Measurements from ENCODE around the gene PLEKHA5. TPM values are rescaled to one million over a fixed set of nuclear protein-coding genes. Genes with fewer than 3 reads are reported as not detected.

Gene PLEKHA5
- total and polyA plus RNA-seq, 4 donors, result 4.9 to 88.5 (median 20.9) TPM

- Histone ChIP-seq H3K9me3 (ENCODE audit: control insufficient read depth in 4 of 4, insufficient read depth in 3 of 4, low read length in 3 of 4) (peaks cover 0 to 2% (median 0%) of the 10 kb centered on the region in 4 donors), H3K27me3 (ENCODE audit: control insufficient read depth in 3 of 3, insufficient read depth in 3 of 3, low read length in 2 of 3) (no peaks in the 10 kb centered on the region), H3K27ac (ENCODE audit: low read depth in 1 of 2, low read length in 1 of 2) (peak overlapping the region in 1 of 2 donors; percentile 45), H3K36me3 (ENCODE audit: control insufficient read depth in 4 of 4, insufficient read depth in 4 of 4, low read length in 4 of 4) (no peaks in the 10 kb centered on the region), H3K4me1 (ENCODE audit: control insufficient read depth in 5 of 5, insufficient read depth in 5 of 5, low read length in 5 of 5) (peaks cover 0 to 18% (median 0%) of the 10 kb centered on the region in 5 donors), H3K9ac (ENCODE audit: insufficient read depth in 1 of 2, low read length in 2 of 2) (no peak overlapping the region), H3K4me3 (no peak overlapping the region)
- no peak for ATAC-seq (ENCODE audit: insufficient read depth, low FRiP score)
- 67 to 72% methylated on average over 1 of the region's 1 CpG for WGBS, 2 donors
- DNase-seq, result peak in 2 of 3 donors; percentile 25 to 58
- no peak for TF ChIP-seq CTCF (IDR thresholded peaks at IDR 0.05; ENCODE audit: control extremely low read depth, extremely low read depth)
Observed at GRCh38 chr12:19223695-19224094, 94.2 kb downstream of the PLEKHA5 start.

GRCh38 chr12:19224746-19225145, 95.2 kb downstream of the PLEKHA5 start:
- Histone ChIP-seq H3K27ac (ENCODE audit: low read depth in 1 of 2, low read length in 1 of 2) (no peak overlapping the region), H3K9me3 (ENCODE audit: control insufficient read depth in 4 of 4, insufficient read depth in 3 of 4, low read length in 3 of 4) (peaks cover 0 to 2% (median 0%) of the 10 kb centered on the region in 4 donors), H3K36me3 (ENCODE audit: control insufficient read depth in 4 of 4, insufficient read depth in 4 of 4, low read length in 4 of 4) (no peaks in the 10 kb centered on the region), H3K4me1 (ENCODE audit: control insufficient read depth in 5 of 5, insufficient read depth in 5 of 5, low read length in 5 of 5) (peaks cover 0 to 18% (median 0%) of the 10 kb centered on the region in 5 donors), H3K9ac (ENCODE audit: insufficient read depth in 1 of 2, low read length in 2 of 2) (no peak overlapping the region), H3K4me3 (no peak overlapping the region), H3K27me3 (ENCODE audit: control insufficient read depth in 3 of 3, insufficient read depth in 3 of 3, low read length in 2 of 3) (no peaks in the 10 kb centered on the region)
- DNase-seq (no peak), ATAC-seq (ENCODE audit: insufficient read depth, low FRiP score) (no peak)
- no peak for TF ChIP-seq CTCF (IDR thresholded peaks at IDR 0.05; ENCODE audit: control extremely low read depth, extremely low read depth)
- 91 to 95% methylated on average over 3 of the region's 3 CpGs for WGBS, 2 donors

GRCh38 chr12:19227190-19227879, 97.8 kb downstream of the PLEKHA5 start:
- TF ChIP-seq CTCF (IDR thresholded peaks at IDR 0.05; ENCODE audit: control extremely low read depth, extremely low read depth), result no peak
- no peaks in the 10 kb centered on the region for H3K9me3 ChIP-seq (ENCODE audit: control insufficient read depth in 4 of 4, insufficient read depth in 3 of 4, low read length in 3 of 4)
- peaks cover 0 to 4% (median 0%) of the 10 kb centered on the region in 4 donors for H3K36me3 ChIP-seq (ENCODE audit: control insufficient read depth in 4 of 4, insufficient read depth in 4 of 4, low read length in 4 of 4)
- no peak for ATAC-seq (ENCODE audit: insufficient read depth, low FRiP score)
- peaks cover 0 to 16% (median 0%) of the 10 kb centered on the region in 5 donors for H3K4me1 ChIP-seq (ENCODE audit: control insufficient read depth in 5 of 5, insufficient read depth in 5 of 5, low read length in 5 of 5)
- H3K4me3 ChIP-seq, result no peak overlapping the region
- 65 to 81% methylated on average over 2 of the region's 2 CpGs for WGBS, 2 donors
- no peak for DNase-seq
- no peak overlapping the region for H3K9ac ChIP-seq (ENCODE audit: insufficient read depth in 1 of 2, low read length in 2 of 2)
- H3K27ac ChIP-seq (ENCODE audit: low read depth in 1 of 2, low read length in 1 of 2), result peak overlapping the region in 1 of 2 donors; percentile 45
- no peaks in the 10 kb centered on the region for H3K27me3 ChIP-seq (ENCODE audit: control insufficient read depth in 3 of 3, insufficient read depth in 3 of 3, low read length in 2 of 3)

All from lung (tissue), 12 donors.